GM21619 (cell line): ENCODE results near the gene DOK5.

Experiments used
- ATAC-seq: cut with Tn5 transposase; IDR thresholded peaks from one replicate; pipeline ENCODE4 v1.9.1; 2021; ENCODE audit not compliant: unreplicated experiment

DOK5 gene

DNA sequence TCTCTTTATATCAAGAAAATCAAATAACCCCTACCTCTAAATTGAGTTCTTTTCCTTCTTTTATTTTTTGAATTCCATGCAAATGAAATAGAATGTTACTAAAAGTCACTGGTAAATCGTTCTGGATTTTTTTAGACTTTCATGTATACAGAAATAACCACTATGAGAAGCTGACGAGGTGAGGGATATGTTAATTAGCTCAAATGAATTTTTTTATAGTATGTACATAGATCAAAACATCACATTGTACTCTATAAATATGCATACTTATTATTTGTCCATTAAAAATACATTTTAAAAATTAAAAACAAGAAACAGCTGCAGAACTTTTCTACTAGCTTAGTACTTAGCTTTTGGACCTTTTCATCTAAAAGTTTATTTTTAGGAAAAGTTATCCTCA, 165.4 kb downstream of the DOK5 start:
- ATAC-seq = no peak

DNA sequence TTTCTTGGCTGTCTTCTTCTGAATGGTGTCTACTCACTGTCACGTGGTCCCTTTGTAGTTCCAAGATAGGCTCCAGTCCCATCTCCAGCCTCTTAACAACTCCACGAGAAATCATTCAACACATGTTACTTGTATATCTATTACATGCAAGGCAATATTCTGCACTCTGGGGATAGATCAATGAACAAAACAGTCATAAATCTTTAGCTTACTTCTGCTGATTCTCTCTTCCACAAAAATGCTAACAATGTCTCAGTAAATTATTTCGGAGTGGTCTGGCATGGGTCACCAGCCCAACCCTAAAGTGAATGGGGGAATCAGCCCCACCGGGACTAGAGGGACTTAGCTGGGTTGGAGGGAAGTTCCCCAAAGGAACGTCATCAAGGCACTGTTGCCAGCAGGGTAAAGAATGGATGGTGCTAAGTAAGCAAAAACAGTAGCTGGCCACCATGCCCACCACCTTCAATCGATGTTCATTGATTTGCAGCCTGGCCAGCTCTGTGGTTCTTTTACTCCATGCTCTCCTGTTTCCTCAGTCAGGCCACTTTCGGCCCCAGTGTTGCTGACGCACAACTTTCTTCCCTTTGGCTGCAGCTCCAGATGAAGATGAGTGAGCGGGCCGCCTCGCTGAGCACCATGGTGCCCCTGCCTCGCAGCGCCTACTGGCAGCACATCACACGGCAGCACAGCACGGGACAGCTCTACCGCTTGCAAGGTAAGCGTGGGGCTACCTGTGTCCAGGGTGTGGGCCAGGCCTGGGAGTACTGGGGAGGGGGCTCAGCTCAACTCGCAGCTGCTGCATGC, 167.7 kb downstream of the DOK5 start:
- no peak for ATAC-seq

GRCh38 chr20:54643761-54644160, 168.4 kb downstream of the DOK5 start:
- no peak for ATAC-seq

DNA sequence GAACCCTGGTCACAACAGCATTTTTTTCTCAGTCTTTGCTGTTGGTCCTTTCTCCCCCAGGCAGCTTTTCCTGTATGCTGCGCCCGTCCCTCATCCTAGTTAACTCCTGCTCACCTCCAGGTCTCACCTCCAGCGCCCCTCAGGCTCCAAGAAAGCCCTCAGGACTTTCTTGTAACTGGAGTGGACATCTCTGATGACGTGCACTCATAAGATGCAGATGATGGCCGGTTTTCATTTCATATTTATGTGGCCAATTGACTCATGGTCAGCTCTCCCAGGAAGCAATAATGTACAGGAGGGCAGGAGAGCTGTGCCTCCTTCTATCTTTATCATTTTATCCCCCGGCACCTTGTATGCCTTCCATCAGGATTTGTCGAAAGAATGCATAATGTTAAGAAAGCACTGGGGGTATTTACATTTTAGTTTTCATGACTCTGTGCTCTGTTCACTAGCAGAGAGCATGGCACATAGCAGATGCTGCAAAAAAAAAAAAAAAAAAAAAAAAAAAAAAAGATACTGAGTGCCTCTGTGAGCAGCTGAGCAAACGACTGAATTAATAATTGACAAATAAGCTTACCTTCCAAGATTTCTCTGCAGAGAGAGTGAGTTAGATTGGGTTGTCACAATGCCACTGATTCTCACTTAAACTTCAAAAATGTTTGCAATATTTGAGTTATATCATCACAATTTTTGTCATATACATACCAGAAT, 170.2 kb downstream of the DOK5 start:
- ATAC-seq = no peak

DNA sequence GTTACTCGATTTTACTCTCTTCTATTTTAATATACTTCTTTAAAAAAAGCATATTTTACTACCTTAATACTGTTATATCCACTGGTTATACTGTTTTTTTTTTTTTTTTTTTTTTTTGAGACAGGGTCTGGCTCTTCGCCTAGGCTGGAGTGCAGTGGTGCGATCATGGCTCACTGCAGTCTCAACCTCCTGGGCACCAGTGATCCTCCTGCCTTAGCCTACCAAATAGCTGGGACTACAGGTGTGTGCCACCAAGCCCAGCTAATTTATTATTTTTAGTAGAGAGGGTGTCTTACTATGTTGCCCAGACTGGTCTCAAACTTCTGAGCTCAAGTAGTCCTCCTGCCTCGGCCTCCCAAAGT, 170.7 kb downstream of the DOK5 start:
- no peak for ATAC-seq

GRCh38 chr20:54648421-54649142, 173.2 kb downstream of the DOK5 start:
- ATAC-seq = no peak

DNA sequence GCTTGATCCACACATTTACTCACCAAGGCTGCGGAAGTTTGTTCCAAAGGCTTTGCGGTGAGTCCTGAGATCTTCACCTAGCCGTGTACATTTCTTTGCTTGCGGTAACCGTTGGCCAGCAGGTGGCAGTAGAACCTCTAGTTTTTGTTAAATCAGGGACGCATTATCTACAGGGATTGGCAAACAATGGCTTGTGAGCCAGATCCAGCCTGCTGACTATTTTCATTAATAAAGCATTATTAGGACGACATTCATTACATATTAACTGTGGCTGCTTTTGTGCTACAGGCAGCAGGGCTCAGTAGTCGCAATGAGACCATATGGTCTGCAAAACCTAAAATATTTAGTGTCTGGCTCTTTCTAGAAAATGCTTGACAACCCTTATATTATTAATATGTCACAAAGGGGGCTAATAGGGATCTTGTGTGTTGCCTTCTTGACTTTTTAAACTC, 174.1 kb downstream of the DOK5 start:
- peak; percentile 53 for ATAC-seq

DNA sequence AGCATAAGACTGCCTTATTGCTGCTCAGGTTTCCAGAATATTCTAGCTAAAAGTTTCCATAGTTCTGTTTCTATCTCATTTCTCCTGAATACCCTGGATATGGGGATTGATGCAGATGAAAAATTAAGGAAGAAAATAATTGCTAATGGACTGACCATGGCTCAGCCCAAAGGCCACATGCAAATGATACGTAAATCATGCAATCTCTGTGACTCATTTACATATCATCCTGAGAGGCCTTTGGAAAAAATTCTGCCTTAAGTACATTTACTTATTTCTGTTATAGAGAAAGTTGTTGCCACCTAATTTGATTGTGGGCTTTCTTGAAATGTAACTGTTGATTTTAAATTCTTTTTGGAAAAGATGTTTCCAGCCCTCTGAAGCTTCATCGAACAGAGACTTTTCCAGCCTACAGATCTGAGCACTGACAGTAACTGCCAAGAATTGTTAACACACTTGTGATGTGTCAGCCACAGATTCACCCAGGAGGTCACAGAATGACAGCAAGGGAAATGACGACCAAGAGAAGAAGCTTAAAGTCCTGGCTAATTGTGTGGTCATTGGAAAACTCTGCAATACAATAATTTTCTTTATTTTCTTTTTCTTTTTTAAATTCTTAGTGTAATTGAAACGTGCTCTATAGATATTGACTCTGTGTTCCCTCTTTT, 174.8 kb downstream of the DOK5 start:
- no peak for ATAC-seq

DNA sequence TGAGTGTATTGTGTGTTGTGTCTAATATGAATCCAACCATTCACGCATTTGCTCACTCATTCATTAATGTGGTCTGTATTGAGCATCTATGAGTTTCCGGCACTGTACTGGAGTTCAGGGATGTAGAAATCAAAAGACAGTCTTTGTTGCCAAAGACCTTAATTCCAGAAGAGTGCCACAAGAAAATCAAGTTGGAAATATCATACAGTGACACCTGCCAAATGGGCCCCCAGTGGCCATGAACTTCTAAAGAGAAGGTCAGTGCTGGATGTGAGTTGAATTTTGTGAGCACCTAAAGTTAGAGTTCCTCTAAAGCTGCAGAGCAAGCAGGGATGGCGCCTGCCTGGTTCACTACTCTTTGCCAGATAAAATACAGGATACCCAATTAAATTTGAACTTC, 175.9 kb downstream of the DOK5 start:
- ATAC-seq = no peak

DNA sequence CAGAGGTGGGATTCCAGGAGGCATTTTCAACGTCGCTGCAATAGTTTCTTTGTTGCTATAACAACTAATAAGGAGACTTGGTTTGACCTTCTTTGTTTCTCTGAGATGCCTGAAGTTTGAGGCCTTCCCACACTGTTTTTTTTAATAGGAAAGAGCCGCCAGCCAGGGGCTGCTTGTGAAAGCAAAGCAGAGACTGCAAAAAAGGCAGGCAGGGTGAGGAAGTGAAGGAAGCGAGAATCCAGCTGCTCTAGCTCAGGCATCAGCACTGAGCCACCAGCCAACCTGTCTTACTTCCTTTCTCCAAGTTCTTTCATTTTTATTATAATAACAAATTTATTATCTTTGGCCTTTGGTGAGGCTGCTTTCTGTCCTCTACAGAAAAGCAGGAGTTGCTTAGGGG, 179.1 kb downstream of the DOK5 start:
- no peak for ATAC-seq

GRCh38 chr20:54657268-54657826, 182.0 kb downstream of the DOK5 start:
- ATAC-seq = no peak

- ATAC-seq = no peak
Measured at GRCh38 chr20:54658525-54658924, 183.1 kb downstream of the DOK5 start.

DNA sequence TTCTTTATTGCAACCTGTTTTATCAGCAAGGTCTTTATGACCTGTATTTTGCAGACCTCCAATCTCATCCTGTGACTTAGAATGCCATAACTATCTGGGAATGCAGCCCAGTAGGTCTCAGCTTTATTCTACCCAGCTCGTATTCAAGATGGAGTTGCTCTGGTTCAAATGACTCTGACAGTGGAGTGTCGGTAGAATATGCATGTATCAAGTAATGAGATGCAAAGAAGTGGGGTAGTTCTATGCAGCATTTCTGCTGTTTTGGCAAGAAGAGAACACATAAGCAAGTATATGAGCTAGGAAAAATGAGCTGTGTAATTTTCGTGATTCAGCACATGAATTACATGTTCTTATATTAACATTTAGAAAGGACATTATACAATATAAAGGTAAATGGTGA, 185.9 kb downstream of the DOK5 start:
- no peak for ATAC-seq

GRCh38 chr20:54661880-54662465, 186.6 kb downstream of the DOK5 start:
- ATAC-seq = no peak

GRCh38 chr20:54665812-54666211, 190.4 kb downstream of the DOK5 start:
- ATAC-seq = no peak

DNA sequence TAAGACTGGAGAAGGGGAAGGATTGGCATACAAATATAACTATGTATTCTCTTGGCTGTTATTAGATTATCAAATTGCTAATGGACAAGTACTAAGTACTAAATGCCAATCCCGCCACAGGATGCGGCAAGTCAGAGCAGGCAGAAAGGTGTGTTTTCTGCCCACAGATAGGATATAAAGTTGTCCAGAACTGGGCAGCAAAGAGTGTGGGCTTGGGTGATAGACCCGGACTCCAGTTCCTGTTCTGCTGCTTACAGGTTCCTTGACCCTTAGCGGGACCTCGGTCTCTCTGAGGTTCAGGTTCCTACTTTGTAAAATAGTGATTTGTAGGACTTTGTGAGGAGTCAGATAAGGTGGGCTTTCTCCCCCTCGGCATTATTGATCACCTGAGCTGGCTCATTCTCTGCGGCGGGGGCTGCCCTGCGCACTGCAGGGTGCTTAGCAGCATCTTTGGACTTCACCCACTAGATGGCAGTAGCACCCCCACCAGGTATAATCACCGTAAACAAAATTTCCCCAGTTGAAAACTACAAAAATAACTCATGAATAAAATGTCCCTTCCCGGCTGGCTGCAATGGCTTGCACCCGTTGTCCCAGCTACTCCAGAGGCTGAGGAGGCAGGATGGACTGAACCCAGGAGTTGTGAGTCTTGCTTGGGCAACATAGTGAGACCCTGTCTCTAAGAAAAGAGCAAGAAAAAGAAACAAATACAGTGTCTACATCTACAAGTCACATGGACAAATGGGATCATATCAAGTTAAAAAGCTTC, 193.1 kb downstream of the DOK5 start:
- ATAC-seq = peak; percentile 80

DNA sequence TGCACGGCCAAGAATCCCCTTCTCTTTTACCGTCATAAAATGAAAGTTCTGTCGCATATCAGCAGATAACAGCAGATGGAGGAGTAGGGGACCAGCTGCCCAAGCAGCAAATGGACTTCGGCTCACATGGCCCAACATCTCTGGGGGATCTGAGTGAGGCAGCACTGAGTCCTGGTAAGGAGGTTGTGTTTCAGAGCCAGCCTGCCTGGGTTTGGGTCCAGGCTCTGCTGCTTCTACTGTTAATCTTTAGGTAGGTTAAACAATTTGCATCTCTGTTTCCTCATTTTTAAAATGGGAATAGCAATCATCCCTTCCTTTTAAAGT, 193.6 kb downstream of the DOK5 start:
- no peak for ATAC-seq

DNA sequence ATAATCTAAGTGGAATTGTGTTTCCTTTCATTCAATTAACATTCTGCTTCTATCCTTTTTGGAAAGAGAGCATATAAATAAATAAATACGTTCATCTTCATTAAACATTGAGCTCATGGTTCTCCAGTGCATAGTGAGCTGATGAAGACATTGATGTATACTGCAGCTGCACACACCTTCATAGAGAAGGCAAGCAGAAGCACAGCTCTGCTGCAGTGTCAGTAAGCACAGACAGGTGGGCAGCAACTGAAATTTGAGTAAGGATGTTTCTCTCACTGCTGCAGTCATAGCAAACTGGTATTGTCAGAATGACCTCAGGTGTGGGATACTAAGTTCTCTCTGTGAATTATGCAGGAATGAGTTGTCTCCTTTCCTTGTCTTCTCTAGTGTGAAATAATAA, 202.9 kb downstream of the DOK5 start:
- no peak for ATAC-seq

DNA sequence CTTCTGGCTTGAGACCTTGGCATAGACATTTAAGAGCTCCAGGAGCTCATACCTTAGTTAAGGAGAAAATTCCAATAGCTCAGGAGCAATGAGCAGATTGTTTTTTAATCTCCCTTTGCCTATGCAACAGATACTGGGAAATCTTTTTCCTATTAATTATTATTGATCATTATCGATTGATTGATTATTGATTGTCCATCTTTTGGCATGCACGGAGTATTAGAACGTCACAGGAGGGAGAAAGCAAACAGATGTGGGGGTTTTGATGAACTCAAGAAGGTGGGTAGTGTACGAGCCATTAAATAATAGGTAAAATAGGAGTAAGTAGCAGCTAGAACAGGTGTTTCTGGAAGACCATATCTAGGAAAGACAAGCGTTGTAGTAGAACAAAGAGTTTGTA, 205.0 kb downstream of the DOK5 start:
- no peak for ATAC-seq
